ENCODE results near the gene MAF.

The MAF gene

GRCh38 chr16:79635488-79635887 is 35.0 kb upstream of the MAF start:
- no peak for TF ChIP-seq YY1 (IDR thresholded peaks at IDR 0.05; ENCODE audit: low read depth)
- no peak for TF ChIP-seq MAX (IDR thresholded peaks at IDR 0.05)
- no peak for TF ChIP-seq FOXM1 (IDR thresholded peaks at IDR 0.05; ENCODE audit: borderline replicate concordance, low read depth)
- TF ChIP-seq EP300 (IDR thresholded peaks at IDR 0.05; ENCODE audit: borderline replicate concordance), result no peak
- no peak for TF ChIP-seq ZBTB7A (IDR thresholded peaks at IDR 0.05; ENCODE audit: low read depth)
- TF ChIP-seq REST (IDR thresholded peaks at IDR 0.05; ENCODE audit: low read depth), result no peak
- no peak for TF ChIP-seq CEBPB (IDR thresholded peaks at IDR 0.05)
- TF ChIP-seq TCF12 (IDR thresholded peaks at IDR 0.05; ENCODE audit: low read depth), result no peak
- no peak for TF ChIP-seq TAF1 (IDR thresholded peaks at IDR 0.05; ENCODE audit: low read depth)
- no peak for TF ChIP-seq NFIC (IDR thresholded peaks at IDR 0.05)
- TF ChIP-seq USF1 (IDR thresholded peaks at IDR 0.05), result no peak

GRCh38 chr16:79634298-79634697 is 33.8 kb upstream of the MAF start:
- TF ChIP-seq TAF1 (IDR thresholded peaks at IDR 0.05; ENCODE audit: low read depth), result no peak
- TF ChIP-seq CREB1 (IDR thresholded peaks at IDR 0.05; ENCODE audit: low read depth), result no peak
- TF ChIP-seq MAX (IDR thresholded peaks at IDR 0.05), result no peak
- TF ChIP-seq EGR1 (IDR thresholded peaks at IDR 0.05), result no peak
- no peak for TF ChIP-seq ZBTB7A (IDR thresholded peaks at IDR 0.05; ENCODE audit: low read depth)
- no peak for TF ChIP-seq CEBPB (IDR thresholded peaks at IDR 0.05)
- no peak for TF ChIP-seq YY1 (IDR thresholded peaks at IDR 0.05; ENCODE audit: low read depth)
- no peak for TF ChIP-seq NFIC (IDR thresholded peaks at IDR 0.05)
- no peak for TF ChIP-seq RAD21 (IDR thresholded peaks at IDR 0.05; ENCODE audit: low read depth)
- no peak for TF ChIP-seq EP300 (IDR thresholded peaks at IDR 0.05; ENCODE audit: borderline replicate concordance)
- no peak for TF ChIP-seq TCF12 (IDR thresholded peaks at IDR 0.05; ENCODE audit: low read depth)
- no peak for TF ChIP-seq USF1 (IDR thresholded peaks at IDR 0.05)
- TF ChIP-seq TEAD4 (IDR thresholded peaks at IDR 0.05), result no peak
- TF ChIP-seq FOXM1 (IDR thresholded peaks at IDR 0.05; ENCODE audit: borderline replicate concordance, low read depth), result no peak
- no peak for TF ChIP-seq REST (IDR thresholded peaks at IDR 0.05; ENCODE audit: low read depth)

GRCh38 chr16:79632289-79632688 is 31.8 kb upstream of the MAF start:
- TF ChIP-seq YY1 (IDR thresholded peaks at IDR 0.05; ENCODE audit: low read depth), result no peak
- no peak for TF ChIP-seq ZBTB7A (IDR thresholded peaks at IDR 0.05; ENCODE audit: low read depth)
- TF ChIP-seq TAF1 (IDR thresholded peaks at IDR 0.05; ENCODE audit: low read depth), result no peak
- TF ChIP-seq CREB1 (IDR thresholded peaks at IDR 0.05; ENCODE audit: low read depth), result no peak
- TF ChIP-seq FOXM1 (IDR thresholded peaks at IDR 0.05; ENCODE audit: borderline replicate concordance, low read depth), result no peak
- TF ChIP-seq MAX (IDR thresholded peaks at IDR 0.05), result no peak
- no peak for TF ChIP-seq NFIC (IDR thresholded peaks at IDR 0.05)
- TF ChIP-seq RAD21 (IDR thresholded peaks at IDR 0.05; ENCODE audit: low read depth), result no peak
- no peak for TF ChIP-seq TCF12 (IDR thresholded peaks at IDR 0.05; ENCODE audit: low read depth)
- TF ChIP-seq TEAD4 (IDR thresholded peaks at IDR 0.05), result no peak
- TF ChIP-seq REST (IDR thresholded peaks at IDR 0.05; ENCODE audit: low read depth), result no peak
- no peak for TF ChIP-seq USF1 (IDR thresholded peaks at IDR 0.05)
- no peak for TF ChIP-seq EP300 (IDR thresholded peaks at IDR 0.05; ENCODE audit: borderline replicate concordance)
- TF ChIP-seq EGR1 (IDR thresholded peaks at IDR 0.05), result no peak

- TF ChIP-seq RAD21 (IDR thresholded peaks at IDR 0.05; ENCODE audit: low read depth) (no peak), ZBTB7A (IDR thresholded peaks at IDR 0.05; ENCODE audit: low read depth) (no peak), CREB1 (IDR thresholded peaks at IDR 0.05; ENCODE audit: low read depth) (no peak), NFIC (IDR thresholded peaks at IDR 0.05) (no peak), USF1 (IDR thresholded peaks at IDR 0.05) (no peak), CEBPB (IDR thresholded peaks at IDR 0.05) (no peak), TCF12 (IDR thresholded peaks at IDR 0.05; ENCODE audit: low read depth) (no peak), MAX (IDR thresholded peaks at IDR 0.05) (no peak), TAF1 (IDR thresholded peaks at IDR 0.05; ENCODE audit: low read depth) (no peak), REST (IDR thresholded peaks at IDR 0.05; ENCODE audit: low read depth) (no peak), YY1 (IDR thresholded peaks at IDR 0.05; ENCODE audit: low read depth) (no peak), TEAD4 (IDR thresholded peaks at IDR 0.05) (no peak), EP300 (IDR thresholded peaks at IDR 0.05; ENCODE audit: borderline replicate concordance) (no peak), FOXM1 (IDR thresholded peaks at IDR 0.05; ENCODE audit: borderline replicate concordance, low read depth) (no peak), EGR1 (IDR thresholded peaks at IDR 0.05) (no peak)
These were observed 28.5 kb upstream of the MAF start for GRCh38 chr16:79628988-79629387.

Measured in Ishikawa (cell line).